ENCODE measurements around the gene PI3.

The PI3 gene

DNA sequence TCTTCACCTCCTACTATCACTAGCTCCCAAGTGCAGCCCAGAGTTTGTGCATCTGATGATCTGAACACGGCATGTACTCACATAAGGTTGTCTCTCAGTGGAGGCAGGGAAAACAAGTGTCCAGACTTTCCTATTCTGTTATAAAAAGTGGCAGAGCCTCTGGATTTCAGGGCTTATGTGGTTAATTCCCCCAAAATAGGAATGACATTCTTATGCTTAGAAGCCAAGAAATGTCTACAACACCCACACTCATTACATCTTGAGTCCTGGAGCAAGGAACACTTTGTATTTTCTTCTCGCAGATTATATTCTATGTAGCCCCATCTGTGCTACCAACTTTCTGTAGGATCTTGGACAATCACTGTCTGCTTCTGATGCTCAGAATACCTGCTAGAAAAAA lies 18.6 kb downstream of the PI3 start:
- Histone ChIP-seq H4K20me1 (ENCODE audit: insufficient read depth, low read length) (no peaks in the 10 kb centered on the region), H3K9me2 (ENCODE audit: low read depth, low read length) (no peaks in the 10 kb centered on the region), H3K79me2 (ENCODE audit: insufficient read depth, low read length) (no peaks in the 10 kb centered on the region), H3K4me1 (ENCODE audit: insufficient read depth, low read length, severe bottlenecking) (no peaks in the 10 kb centered on the region), H3K9ac (ENCODE audit: low read length) (no peak overlapping the region), H3K27me3 (ENCODE audit: insufficient read depth, low read length) (no peaks in the 10 kb centered on the region), H3F3A (ENCODE audit: insufficient read depth, low read length) (no peaks in the 10 kb centered on the region), H3K4me2 (ENCODE audit: low read length) (no peak overlapping the region), H3K4me3 (ENCODE audit: low read depth, low read length, poor library complexity, severe bottlenecking) (no peak overlapping the region), H3K9me3 (ENCODE audit: low read length) (no peaks in the 10 kb centered on the region), H3K27ac (ENCODE audit: low read depth, low read length, poor library complexity, severe bottlenecking) (no peak overlapping the region), H3K36me3 (ENCODE audit: insufficient read depth, low read length) (no peaks in the 10 kb centered on the region), H2AFZ (ENCODE audit: low read length) (no peak overlapping the region)
- TF ChIP-seq EZH2 (IDR thresholded peaks at IDR 0.05; ENCODE audit: borderline replicate concordance, low read length) (no peak), CTCF (IDR thresholded peaks at IDR 0.05; ENCODE audit: low read length) (no peak)

DNA sequence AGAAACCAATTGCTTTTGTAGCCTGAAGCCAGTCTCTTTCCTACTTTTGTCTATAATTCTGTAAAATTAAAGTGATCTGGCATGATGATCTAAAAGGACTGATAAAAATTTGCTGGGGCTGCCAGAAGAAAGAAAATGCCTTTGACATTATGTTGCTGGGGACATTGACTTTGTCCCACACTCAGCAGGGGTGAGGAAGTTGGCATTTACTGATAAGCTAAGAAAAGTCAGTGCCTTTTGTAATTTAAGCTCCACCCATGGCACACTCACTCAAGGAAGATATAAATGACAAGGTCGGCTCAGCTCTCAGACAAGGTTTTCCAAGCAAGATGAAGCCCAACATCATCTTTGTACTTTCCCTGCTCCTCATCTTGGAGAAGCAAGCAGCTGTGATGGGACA lies 32.0 kb downstream of the PI3 start, which contains the start of gene SEMG1:
TSS of gene SEMG1 (plus strand) at position 309 of the 400 bp plus-strand sequence. CDS start at position 330, 21 bp downstream.
- TF ChIP-seq CTCF (IDR thresholded peaks at IDR 0.05; ENCODE audit: low read length): no peak
- TF ChIP-seq EZH2 (IDR thresholded peaks at IDR 0.05; ENCODE audit: borderline replicate concordance, low read length): no peak
- H3K27me3 ChIP-seq (ENCODE audit: insufficient read depth, low read length): no peaks in the 10 kb centered on the region
- H3K4me1 ChIP-seq (ENCODE audit: insufficient read depth, low read length, severe bottlenecking): no peaks in the 10 kb centered on the region
- no peak within 1 kb of the TSS for H3K4me2 ChIP-seq (ENCODE audit: low read length)
- H3K36me3 ChIP-seq (ENCODE audit: insufficient read depth, low read length): no peaks in the 10 kb centered on the region
- no peak within 1 kb of the TSS for H3K4me3 ChIP-seq (ENCODE audit: low read depth, low read length, poor library complexity, severe bottlenecking)
- no peaks in the 10 kb centered on the region for H3K9me2 ChIP-seq (ENCODE audit: low read depth, low read length)
- H3K79me2 ChIP-seq (ENCODE audit: insufficient read depth, low read length): no peaks in the 10 kb centered on the region
- no peak within 1 kb of the TSS for H3K27ac ChIP-seq (ENCODE audit: low read depth, low read length, poor library complexity, severe bottlenecking)
- 0 out of 2 replicates have a peak, but pooled peaks cover 4% of the 10 kb centered on the region for H3K9me3 ChIP-seq (ENCODE audit: low read length)
- no peaks in the 10 kb centered on the region for H3F3A ChIP-seq (ENCODE audit: insufficient read depth, low read length)
- H4K20me1 ChIP-seq (ENCODE audit: insufficient read depth, low read length): no peaks in the 10 kb centered on the region
- H2AFZ ChIP-seq (ENCODE audit: low read length): no peak within 1 kb of the TSS
- H3K9ac ChIP-seq (ENCODE audit: low read length): no peak within 1 kb of the TSS

DNA sequence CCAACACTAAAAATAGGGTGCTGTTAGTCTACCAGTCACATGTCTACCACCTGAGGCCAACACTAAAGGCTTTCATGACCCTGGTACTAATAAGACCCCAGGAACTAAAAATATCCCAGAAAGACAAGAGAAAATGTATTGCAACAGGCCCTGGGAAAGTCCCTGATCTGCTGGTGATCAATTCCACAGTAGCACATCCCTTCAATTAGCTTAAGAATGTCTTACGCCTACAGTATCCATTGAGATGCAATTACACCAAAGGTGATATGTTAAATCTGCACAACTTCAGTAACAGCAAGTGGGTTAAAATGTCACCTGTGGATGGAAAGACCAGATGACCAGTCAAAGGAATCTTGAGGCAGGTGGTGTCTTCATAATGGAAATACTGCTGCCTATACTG lies 35.2 kb downstream of the PI3 start:
- TF ChIP-seq EZH2 (IDR thresholded peaks at IDR 0.05; ENCODE audit: borderline replicate concordance, low read length) (no peak), CTCF (IDR thresholded peaks at IDR 0.05; ENCODE audit: low read length) (no peak)
- H3K9me2 ChIP-seq (ENCODE audit: low read depth, low read length): no peaks in the 10 kb centered on the region

More for the DNA sequence above, 35.2 kb downstream of the PI3 start:
- Histone ChIP-seq H3K4me1 (ENCODE audit: insufficient read depth, low read length, severe bottlenecking) (no peaks in the 10 kb centered on the region), H2AFZ (ENCODE audit: low read length) (no peak overlapping the region), H3K27ac (ENCODE audit: low read depth, low read length, poor library complexity, severe bottlenecking) (no peak overlapping the region), H3K9me3 (ENCODE audit: low read length) (no peaks in the 10 kb centered on the region), H3K4me3 (ENCODE audit: low read depth, low read length, poor library complexity, severe bottlenecking) (no peak overlapping the region), H3K4me2 (ENCODE audit: low read length) (no peak overlapping the region), H3K36me3 (ENCODE audit: insufficient read depth, low read length) (no peaks in the 10 kb centered on the region), H3K79me2 (ENCODE audit: insufficient read depth, low read length) (no peaks in the 10 kb centered on the region), H3F3A (ENCODE audit: insufficient read depth, low read length) (no peaks in the 10 kb centered on the region), H3K27me3 (ENCODE audit: insufficient read depth, low read length) (no peaks in the 10 kb centered on the region), H3K9ac (ENCODE audit: low read length) (no peak overlapping the region), H4K20me1 (ENCODE audit: insufficient read depth, low read length) (no peaks in the 10 kb centered on the region)

Data from OCI-LY1 (cell line).